NCI-H2227 (cell line): ENCODE results near the gene ARHGAP28.
A peak's percentile ranks its signal among the peaks of the same experiment; 100 is the strongest.

ENCODE experiments used
- DNase-seq: peaks from one replicate; lab custom pipeline; 2025; ENCODE audit not compliant: unreplicated experiment; lab: John Stamatoyannopoulos, UW

The ARHGAP28 gene

DNA sequence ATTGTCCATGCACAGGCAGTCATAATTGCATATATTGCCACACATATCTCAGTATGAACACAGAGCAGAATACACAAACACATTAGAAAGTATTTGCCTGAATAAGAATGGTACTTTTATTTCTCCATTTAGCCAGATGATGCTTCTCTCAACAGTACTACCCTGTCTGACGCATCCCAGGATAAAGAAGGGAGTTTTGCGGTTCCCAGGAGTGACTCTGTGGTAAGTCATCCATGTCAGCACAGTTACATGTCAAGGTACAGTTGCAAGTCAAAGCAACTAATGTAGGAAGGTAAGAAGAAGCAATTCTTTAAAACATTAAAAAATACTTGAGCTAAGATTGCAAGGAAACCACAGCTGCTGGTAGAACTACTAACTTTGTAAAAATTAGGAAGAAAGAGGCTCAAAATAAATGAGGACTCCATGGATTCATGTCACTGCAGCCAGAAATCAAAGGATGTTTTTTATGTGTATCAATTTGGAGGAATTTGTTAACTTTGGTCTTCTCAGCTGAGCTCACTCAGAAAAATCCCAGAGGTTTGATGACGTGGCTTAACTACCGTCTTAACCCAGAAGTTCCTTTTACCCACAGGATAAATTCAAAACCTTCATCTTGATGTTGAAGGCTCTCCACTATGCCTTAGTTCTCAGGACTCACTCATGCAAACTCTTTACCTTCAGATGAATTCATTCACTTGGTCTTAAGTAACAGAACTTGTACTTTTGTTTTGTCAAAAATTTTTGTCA, 130.3 kb downstream of the ARHGAP28 start:
- DNase-seq = no peak

DNA sequence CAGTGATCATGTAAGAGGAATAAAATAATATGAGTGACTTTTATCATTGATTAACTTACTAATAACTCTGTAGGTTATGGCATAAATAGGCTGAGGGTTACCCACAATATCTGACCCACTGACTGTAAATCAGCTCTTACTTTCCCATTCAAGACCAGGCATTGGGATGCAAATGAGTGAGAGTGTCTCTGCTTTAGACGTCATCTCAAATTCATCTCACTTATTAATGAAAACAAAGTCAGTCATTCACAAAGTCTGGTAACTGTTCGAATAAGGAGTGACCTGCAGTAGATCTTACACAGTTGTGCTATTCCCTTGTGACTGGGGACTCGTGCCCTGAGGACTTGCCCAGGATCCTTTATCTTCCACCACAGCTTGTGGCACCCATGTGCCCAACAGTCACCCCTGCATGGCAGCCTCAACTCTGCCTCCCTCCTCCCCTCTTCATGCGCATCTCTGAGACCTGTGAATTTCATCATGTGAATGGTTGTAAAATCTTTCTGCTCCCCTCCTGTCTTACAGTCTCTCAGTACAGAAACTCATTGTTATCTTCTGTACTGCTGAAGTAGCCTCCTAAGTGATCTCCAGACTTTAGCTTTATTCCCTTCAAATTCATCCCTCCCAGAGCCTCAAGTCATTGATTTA, 131.4 kb downstream of the ARHGAP28 start:
- DNase-seq = no peak

DNA sequence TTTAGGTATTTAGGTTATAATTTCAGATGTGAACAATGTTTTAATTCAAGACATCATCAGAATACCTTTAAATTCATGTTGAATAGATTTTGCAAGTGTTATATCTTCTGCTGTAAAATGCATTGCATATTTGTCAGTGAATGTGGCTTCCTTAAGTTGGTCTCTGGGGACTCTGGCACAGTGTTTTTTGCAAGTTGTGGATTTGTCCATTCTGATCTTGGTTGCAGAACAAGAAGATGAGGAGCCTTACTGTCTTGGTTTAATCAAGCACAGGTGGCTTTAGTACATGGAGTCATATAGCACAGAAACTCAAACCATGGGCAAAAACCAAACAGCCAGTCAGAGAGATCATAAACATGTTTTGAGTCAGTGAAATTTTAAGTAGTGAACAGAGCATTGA, 135.7 kb downstream of the ARHGAP28 start:
- DNase-seq = no peak

DNA sequence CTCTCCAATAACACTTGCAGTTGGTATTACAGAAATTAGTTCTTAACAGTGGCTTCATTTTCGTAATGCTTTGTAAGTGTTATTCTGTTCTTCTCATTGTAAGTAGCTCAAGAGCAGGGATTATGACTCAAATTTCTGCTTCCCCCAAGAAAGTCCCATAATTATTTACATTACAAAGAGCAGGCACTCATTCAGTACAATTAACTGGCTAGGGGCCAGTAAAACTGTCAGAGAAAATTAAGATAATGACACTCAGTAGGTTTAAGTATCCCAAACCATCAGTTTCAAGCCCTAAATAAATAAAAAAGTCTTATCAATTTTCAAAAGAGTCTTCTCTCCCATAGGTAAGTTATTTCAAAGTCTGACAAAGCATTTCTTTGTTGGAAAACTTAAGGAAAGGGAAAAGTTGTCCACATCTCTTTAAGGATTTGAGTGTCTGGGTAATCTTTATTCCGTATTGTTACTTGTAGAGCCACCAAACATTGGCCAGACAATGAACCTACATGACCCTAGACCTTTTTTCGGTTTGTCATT, 137.1 kb downstream of the ARHGAP28 start:
- peak; percentile 43 for DNase-seq

DNA sequence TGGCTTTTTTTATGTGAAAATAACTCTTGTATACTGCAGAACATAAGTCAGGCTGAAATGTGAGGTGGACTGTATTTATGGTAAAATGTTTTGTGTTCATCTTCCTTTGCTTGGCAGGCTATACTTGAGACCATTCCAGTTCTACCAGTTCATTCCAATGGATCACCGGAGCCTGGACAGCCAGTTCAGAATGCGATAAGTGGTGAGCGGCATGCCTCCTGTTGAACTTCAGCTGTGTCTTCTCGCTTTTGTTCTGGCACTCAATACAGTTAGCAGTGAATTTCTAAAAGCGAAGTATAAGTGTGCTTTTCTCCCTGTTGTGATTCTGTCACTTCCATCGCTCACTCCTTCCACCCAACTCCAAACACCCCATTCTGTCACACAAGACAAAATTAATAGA, 138.5 kb downstream of the ARHGAP28 start:
- no peak for DNase-seq

DNA sequence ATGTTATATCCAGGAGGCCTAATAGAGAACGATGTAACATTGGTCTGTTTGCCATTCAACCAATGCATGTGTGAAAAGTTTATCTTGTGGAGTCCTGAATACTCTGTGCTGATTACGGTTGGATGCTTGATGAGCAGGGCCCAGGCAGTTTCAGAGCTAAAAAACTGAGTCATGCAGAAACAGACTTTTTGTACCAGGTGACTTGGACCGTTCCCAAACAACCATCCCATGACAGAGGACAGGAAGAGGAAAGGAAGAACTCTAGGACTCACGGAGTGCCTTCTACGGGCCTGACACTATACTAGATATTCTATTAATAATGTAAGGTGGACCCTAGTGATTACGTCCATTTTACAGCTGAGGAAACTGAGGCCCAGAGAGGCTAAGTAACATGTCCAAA, 142.1 kb downstream of the ARHGAP28 start:
- DNase-seq = no peak

DNA sequence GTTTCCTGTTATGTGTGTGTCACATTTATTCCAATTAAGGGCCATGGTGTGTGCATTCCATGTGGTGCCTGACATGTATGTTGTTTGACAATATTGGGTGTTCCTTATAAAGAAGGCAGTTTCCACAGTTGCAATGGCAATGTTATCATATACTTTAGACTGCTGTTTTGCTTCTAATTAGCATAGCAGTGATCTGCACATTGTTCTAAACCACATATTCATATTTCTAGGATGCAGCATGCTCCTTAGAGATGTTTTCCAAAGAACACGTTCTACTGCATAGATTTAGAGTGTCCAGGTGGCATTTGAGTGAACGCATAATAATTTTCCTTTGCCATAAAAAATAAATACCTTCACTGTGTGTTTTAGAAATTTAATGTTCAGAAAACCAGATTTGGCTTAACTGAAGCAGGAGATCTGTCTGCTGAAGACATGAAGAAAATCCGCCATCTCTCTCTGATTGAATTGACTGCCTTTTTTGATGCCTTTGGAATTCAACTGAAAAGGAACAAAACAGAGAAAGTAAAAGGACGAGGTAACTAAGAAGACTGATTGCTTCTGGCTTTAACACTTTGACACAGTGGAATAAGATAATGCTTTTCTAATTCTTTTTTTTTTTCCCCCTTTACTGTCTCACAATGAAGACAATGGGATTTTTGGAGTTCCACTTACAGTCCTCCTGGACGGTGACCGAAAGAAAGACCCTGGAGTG, 143.7 kb downstream of the ARHGAP28 start:
- no peak for DNase-seq

DNA sequence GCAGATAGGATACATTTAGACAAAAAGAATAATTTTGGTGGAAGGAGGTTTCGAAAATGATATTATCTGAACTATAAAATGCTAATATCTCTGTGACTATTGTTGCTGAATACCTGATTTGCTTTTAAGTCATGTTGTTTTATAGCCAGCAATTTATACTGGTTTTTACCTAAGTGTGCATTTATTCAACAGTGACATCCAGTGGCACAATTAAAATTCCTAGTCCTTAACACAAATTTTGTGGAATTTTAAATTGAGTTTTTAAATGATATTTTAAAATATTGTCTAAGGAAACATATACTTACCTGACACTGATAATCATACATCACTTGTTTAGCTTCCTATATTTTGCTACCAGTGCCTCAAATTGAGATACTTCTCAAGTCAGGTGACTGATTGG, 144.8 kb downstream of the ARHGAP28 start:
- no peak for DNase-seq

DNA sequence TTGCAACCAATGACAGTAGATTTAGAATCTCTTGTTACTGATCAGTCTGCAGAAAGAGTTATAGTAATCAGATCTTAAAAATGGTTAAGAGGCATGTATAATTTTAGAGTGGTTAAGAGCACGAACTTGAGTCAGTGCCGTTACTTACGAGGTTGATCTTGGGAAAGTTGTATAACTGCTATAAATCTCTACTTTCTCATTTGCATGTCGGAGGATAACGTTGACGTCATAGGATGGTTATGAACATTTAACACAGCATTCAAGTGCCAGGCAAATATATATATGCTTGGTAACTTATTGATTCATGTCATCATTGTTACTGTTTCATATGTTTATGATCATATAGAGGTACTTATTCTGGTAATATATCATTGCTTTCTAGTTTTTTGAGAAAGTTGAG, 146.2 kb downstream of the ARHGAP28 start:
- no peak for DNase-seq

DNA sequence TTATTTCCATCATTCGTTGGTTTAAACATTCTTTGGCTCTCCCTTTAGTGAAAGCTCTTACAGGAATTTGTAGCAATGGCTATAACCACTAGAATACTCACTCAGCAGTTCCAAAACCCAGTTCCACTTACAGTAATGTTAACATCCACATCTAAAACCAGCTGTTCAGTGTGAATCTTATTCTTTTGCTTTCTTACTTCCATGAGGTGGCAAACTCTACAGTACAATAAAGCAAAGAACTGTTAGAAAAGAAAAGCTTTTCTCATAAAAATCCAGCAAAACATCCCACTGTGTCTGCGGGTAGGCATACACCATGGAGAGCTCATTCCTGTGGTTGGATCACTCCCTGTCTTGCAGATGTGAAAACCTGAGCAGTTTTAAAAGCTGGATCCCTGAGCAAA, 147.1 kb downstream of the ARHGAP28 start:
- no peak for DNase-seq

DNA sequence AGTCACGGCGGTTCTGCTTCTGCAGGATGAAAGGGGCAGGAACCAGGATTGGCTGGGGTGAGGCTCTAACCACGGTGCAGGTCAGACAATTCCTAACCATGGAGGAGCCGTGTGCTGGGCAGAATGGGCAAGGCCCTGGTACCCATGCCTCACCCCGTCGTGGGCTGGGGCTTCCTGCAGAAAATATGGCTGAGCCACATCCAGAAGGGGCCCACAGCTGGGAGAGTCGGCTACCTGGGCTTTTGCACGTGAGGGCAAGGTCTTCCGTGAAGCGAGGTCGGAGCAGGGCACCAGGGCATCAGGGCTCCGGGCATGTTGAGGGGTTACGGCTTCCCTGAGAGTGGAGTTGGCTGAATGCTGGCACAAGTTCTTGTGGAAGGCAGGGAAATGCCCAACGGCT, 147.8 kb downstream of the ARHGAP28 start:
- no peak for DNase-seq

DNA sequence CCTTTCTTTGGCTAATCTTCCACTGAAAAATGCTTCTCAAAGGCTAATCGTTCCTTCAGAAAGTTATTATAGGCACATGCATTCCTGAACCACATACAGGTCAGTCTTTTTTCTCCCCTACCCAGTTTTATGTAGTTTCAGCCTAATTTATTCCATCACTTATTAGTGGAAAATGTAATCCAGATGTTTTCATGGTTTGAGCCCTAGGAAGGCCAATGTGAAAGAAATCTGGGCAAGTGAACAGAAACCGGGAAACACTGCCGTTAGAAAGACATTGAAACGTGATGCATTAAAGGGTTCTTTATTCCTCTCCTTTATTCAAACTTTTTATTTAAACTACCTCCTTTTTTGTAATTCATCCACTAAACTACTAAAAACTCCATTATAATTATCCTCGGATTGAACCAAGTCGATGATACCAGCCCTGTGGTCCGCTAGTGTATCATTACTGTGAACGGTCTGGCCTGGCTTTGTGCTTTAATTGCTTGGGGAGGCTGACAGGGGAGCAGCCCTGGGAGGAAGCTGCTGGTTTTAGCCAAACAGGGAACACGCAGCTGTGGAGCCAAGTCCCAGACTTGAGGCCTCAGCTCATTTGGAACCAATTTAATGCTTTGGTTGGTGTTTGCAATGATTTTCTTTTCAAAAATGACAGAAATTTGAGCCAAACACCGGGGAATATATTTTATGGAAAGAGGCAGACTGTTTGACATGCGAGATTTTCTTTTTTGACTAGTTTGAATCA, 149.2 kb downstream of the ARHGAP28 start:
- DNase-seq = no peak

DNA sequence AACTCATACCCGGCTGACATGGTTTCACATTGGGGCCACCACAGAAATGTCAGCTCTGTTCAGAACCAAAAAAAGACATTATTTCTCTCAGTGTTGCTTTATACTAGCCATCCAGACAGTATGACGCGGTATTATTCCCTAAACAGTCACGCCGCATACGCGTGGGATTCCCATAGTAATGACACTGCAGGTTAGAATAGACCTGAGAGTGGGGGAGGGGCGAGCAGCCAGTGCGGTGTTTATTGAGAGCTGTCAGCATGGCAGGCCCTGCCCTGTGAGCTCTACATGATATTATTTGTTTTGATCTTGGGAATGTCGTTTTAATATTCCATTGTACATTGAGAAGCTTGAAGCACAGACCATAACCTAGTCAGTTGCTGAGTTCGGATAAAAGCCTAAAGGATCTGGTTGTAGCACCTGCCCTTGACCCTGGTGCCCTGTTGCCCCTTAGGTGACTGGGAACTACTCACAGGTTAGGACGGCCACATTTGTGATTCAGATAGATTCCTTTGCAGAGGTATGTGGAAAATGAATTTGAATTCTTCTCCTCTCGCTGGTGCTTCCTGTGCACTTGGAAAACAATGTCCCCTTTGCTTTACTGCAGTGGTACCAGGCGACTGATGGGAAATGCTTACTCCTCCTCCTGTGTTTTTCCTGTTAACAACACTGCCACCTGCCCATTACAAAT, 150.1 kb downstream of the ARHGAP28 start:
- no peak for DNase-seq

DNA sequence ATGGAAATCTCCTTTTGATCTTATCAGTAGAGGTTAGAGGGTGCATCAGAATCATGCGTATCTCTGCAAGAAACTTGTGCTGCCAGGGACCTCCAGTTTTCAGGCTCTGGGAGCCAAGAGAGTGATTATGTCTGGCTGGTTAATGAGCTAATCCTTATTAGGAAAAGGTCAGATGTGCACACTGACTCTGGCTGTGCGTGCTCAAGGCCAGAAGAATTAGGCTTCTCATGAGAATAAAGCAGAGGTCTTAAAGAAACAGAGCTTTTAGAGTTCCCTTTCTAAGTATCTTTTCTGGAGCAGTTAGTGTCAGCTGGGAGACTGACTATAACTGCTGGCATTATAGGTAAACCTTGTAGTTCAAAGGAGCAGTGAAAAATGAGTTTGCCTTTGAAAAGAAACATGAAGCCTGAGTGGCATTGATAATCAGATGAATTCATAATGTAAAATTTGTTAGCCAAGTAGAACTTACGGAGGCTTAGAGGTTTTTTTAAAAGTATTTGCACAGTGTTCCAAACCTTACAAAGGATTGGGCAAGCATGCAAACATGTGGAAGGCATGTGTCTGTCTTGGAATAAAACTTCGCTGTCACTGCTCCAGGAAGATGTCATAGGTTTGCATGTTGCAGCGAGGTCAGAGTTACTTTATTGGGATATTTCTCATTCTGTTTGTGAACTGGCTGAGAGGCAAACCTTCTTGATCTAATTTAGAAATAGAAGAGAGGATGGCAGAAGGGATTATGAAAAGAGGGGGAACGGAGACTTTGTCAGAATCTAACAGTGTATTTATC, 151.7 kb downstream of the ARHGAP28 start:
- no peak for DNase-seq

DNA sequence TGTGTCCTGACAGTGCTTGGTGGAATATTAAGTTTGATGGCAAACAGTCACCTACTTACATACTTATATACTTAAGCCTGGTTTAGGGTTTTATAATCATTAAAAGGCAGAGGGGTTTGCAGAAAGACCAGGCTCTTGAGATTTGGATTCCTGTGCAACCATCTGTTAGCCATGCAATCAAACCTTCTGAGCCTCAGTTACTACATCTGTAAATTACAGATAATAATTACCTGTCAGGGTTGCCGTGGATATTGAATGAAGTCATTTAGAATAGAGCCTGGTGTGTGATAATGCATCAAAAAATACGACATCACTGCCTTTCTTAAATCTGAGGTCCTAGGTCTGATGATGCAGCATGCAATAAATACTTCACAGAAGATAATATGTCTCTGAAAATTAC, 152.9 kb downstream of the ARHGAP28 start:
- no peak for DNase-seq

DNA sequence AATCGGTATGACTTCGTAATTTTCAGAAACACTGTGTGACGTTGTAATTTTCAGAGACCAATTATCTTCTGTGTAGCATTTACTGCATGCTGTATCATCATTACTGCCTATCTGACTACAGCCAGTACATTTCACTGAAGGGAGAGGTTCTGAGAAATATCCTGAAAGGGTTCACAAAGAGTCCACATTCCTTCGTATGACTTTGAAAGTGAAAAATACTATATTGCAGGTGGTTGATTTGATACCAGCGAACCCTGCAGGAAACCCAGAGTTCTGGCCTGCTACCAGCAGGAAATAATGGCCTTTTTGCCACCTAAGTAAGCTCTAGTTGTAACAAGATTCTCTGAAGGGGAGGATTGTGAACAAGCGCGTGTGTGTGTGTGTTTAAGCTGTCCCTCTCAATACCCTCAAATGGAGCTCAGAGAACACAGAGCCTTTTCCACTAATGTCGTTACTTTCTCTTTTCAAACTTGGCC, 155.5 kb downstream of the ARHGAP28 start:
- no peak for DNase-seq

DNA sequence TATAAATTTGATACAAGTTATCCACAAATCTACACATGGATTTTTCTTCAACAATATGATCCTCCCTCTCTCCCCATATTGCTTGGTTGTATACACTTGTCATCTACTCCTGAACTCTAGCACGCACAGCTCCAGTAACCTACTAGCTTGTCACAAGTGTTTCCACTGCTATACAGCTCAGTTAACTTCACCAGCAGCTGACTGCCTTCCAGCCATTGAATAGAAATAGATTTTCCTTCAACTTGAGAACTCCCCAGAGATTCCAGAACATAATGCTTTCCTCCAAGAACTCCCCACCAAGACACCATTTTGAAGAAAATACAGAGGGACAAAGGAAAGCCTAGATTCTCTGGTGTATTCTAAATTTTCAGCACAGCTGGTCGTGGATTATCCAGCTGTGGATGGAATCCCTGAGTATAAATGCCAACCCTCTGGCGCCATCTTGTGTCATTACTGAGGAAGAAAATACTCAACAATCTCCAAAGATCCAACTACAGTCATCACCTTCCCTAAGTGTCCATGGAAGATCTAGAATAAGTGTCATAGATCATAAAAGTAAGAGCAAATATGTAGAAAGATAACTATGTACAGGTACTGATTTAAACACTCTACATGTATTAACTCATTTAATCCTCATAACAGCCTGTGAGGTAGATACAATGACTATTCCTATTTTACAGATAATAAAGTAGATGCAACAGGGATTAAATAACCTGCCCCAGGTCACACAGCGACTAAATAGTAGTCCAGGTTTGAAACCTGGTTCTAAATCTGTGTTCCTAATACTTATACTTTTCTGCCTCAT, 156.7 kb downstream of the ARHGAP28 start:
- peak; percentile 62 for DNase-seq

DNA sequence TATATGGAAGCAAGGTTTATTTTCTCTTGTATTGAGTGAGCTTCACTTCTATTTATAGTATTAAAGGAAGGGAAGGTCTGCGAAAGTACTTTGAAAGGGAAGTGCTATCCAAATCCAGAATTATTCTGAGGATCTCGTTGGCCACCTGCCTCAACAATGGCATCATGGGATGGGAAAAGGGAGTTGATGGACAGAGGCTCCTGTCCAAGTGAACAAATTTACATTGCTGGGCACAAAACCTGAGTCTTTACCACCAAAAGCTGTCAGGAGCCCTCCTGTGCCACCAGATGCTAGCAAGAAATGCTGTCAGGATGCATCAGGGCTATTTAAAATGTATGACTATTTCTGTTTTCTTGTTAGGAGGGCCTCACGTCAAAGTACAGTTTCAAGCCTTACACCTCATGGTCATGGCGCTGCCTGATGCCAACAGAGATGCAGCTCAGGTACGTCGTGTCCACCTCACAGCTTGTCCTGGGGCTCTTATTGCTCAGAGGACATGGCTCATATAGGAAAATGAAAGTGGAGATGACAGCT, 157.3 kb downstream of the ARHGAP28 start:
- no peak for DNase-seq

DNA sequence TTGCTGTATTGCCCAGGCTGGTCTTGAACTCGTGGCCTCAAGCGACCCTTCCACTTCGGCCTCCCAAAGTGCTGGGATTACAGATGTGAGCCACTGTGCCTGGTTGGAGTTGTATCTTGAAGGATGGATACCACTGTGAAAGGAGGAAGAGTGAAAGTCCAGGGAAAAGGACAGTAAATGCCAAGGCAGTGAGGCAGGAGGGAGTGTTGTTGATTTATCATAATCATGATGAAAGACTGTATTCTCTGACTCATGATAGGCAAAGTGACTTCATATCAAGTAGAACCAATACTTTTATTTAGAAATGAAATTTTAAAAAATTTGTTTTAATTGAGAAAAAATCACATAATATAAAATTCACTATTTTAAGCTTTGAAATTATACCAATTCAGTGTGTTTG, 162.3 kb downstream of the ARHGAP28 start:
- DNase-seq = no peak
